Measurements from ENCODE around the gene RIC8B. TPM values are rescaled to one million over a fixed set of nuclear protein-coding genes. Genes with fewer than 3 reads are reported as not detected.

Gene RIC8B
- total RNA-seq, 4 donors from 2014 or later: 15.1 to 24.9 (median 21.6) TPM

DNA sequence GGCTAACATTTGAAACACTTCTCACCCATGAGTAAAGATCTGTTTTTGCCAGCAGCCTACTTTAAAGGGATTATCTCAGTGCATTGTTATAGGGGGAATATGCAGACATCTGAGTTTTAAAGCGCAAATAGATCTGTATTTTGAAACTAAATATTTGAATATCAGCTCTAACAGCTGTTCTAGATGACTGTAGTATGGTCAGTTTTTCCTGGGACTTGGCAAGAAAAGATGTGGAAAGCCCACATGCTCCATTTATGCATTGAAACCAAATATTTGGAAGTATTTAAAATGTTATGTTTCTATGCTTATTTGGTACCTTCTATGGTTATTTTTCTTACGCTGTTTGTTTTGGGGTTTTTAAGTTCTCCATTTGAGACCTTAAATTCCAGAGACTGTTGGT, 41.7 kb downstream of the RIC8B start:
- Histone ChIP-seq H3K4me3 (no peak overlapping the region), H3K36me3 (peaks cover 0 to 35% (median 0%) of the 10 kb centered on the region in 3 donors), H3K27ac (no peak overlapping the region), H3K4me1 (no peaks in the 10 kb centered on the region), H3K27me3 (no peaks in the 10 kb centered on the region), H3K9me3 (no peaks in the 10 kb centered on the region)
- no peak for TF ChIP-seq EP300 (IDR thresholded peaks at IDR 0.05)
- no peak for DNase-seq (ENCODE audit: low spot score in 2 of 2)
- WGBS, 2 donors: 80 to 84% methylated on average over 2 of the region's 2 CpGs

DNA sequence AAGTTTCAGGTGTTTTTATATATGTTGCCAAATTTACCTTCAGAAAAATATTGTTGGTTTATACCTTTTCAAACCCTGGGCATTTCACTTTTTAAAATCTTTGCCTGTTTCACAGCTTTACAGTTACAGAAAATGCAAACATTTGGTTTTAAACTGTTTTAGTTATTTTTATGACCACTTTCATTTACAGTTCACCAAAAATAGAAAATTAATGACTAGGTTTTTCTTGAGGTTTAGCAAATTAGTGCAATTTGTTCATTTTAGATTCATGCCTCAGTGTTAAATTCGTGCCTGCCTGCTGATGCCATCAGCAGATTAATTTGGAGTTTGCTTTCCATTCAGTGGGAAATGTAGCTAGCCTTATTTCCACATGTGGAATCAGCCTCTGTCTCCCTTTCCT, 45.5 kb downstream of the RIC8B start:
- 89 to 93% methylated on average over 1 of the region's 1 CpG for WGBS, 2 donors
- Histone ChIP-seq H3K4me1 (no peaks in the 10 kb centered on the region), H3K36me3 (peaks cover 0 to 39% (median 0%) of the 10 kb centered on the region in 3 donors), H3K4me3 (no peak overlapping the region), H3K27ac (no peak overlapping the region), H3K9me3 (no peaks in the 10 kb centered on the region), H3K27me3 (no peaks in the 10 kb centered on the region)
- no peak for DNase-seq (ENCODE audit: low spot score in 2 of 2)
- TF ChIP-seq EP300 (IDR thresholded peaks at IDR 0.05) (no peak), POLR2A (IDR thresholded peaks at IDR 0.05) (no peak)
- TF ChIP-seq, protein P1, sequence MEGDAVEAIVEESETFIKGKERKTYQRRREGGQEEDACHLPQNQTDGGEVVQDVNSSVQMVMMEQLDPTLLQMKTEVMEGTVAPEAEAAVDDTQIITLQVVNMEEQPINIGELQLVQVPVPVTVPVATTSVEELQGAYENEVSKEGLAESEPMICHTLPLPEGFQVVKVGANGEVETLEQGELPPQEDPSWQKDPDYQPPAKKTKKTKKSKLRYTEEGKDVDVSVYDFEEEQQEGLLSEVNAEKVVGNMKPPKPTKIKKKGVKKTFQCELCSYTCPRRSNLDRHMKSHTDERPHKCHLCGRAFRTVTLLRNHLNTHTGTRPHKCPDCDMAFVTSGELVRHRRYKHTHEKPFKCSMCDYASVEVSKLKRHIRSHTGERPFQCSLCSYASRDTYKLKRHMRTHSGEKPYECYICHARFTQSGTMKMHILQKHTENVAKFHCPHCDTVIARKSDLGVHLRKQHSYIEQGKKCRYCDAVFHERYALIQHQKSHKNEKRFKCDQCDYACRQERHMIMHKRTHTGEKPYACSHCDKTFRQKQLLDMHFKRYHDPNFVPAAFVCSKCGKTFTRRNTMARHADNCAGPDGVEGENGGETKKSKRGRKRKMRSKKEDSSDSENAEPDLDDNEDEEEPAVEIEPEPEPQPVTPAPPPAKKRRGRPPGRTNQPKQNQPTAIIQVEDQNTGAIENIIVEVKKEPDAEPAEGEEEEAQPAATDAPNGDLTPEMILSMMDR (IDR thresholded peaks at IDR 0.05): no peak

DNA sequence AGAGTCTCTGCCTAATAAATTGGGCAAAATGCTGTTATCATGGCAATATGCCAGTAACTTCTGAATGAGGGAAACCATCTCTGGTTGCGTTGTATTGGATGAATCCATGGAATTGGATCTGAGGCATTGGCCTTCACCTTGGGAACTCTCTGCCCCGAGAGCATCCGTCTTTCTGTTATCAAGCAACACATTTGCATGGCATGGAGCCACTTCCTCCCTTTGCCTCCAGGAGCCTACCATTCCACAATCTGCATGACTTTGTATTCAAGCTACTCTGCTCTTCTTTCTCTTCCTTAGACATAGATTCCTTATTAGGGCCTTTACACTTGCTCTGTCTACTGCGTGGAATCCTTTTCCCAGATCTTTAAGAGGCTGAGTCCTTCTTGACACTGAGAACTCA, 57.2 kb downstream of the RIC8B start:
- TF ChIP-seq POLR2A (IDR thresholded peaks at IDR 0.05): no peak

DNA sequence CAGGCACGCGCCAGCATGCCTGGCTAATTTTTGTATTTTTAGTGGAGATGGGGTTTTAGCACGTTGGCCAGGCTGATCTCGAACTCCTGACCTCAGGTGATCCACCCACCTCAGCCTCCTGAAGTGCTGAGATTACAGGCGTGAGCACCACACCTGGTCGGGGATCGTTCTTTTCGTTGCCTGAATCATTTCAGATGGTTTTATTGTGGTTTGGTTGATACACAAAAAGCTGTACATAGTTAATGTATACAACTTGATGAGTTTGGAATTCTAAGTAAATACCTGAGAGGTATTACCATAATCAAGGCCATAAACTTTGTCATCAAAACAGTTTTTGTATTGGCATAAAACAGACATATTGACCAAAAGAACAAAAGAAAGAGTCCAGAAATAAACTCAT, 63.3 kb downstream of the RIC8B start:
- no peak overlapping the region for H3K27ac ChIP-seq
- TF ChIP-seq EP300 (IDR thresholded peaks at IDR 0.05) (no peak), POLR2A (IDR thresholded peaks at IDR 0.05) (no peak)
- TF ChIP-seq, protein P1 (IDR thresholded peaks at IDR 0.05): no peak
- H3K4me3 ChIP-seq: no peak overlapping the region
- H3K9me3 ChIP-seq: no peaks in the 10 kb centered on the region
- no peak for DNase-seq (ENCODE audit: low spot score in 2 of 2)
- peaks cover 3 to 33% (median 15%) of the 10 kb centered on the region in 4 donors for H3K4me1 ChIP-seq
- no peaks in the 10 kb centered on the region for H3K27me3 ChIP-seq
- WGBS, 2 donors: 95 to 96% methylated on average over 8 of the region's 8 CpGs
- H3K36me3 ChIP-seq: peaks cover 0 to 1% (median 0%) of the 10 kb centered on the region in 3 donors

More for the DNA sequence above, 57.2 kb downstream of the RIC8B start:
- WGBS, 2 donors: 95 to 97% methylated on average over 4 of the region's 4 CpGs
- no peaks in the 10 kb centered on the region for H3K27me3 ChIP-seq
- H3K9me3 ChIP-seq: no peaks in the 10 kb centered on the region
- no peak overlapping the region for H3K27ac ChIP-seq
- no peaks in the 10 kb centered on the region for H3K4me1 ChIP-seq
- H3K36me3 ChIP-seq: peaks cover 0 to 18% (median 0%) of the 10 kb centered on the region in 3 donors
- H3K4me3 ChIP-seq: no peak overlapping the region
- DNase-seq (ENCODE audit: low spot score in 2 of 2): no peak

DNA sequence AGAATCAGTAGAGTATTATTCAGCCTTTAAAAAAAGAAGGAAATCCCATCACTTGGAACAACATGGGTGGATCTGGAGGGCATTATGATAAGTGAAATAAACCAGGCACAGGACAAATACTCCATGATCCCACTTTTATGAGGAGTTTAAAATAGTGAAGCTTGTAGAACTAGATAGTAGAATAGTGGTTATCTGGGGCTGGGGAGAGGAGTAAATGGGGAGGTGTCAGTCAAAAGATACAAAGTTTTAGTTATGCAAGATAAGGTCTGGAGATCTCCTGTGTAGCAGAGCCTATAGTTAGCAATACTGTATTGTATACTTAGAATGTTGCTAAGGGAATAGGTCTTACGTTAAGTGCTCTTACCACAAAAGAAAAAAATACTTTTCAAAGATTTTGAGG, 64.9 kb downstream of the RIC8B start:
- H3K27ac ChIP-seq: no peak overlapping the region
- no peaks in the 10 kb centered on the region for H3K9me3 ChIP-seq
- H3K4me3 ChIP-seq: no peak overlapping the region
- no peak for DNase-seq (ENCODE audit: low spot score in 2 of 2)
- H3K4me1 ChIP-seq: peaks cover 3 to 33% (median 15%) of the 10 kb centered on the region in 4 donors
- TF ChIP-seq EP300 (IDR thresholded peaks at IDR 0.05): no peak
- no peak for TF ChIP-seq POLR2A (IDR thresholded peaks at IDR 0.05)
- TF ChIP-seq, protein P1 (IDR thresholded peaks at IDR 0.05): no peak
- H3K27me3 ChIP-seq: no peaks in the 10 kb centered on the region
- WGBS, 2 donors: 85 to 88% methylated on average over 1 of the region's 1 CpG
- H3K36me3 ChIP-seq: peaks cover 0 to 12% (median 0%) of the 10 kb centered on the region in 3 donors

DNA sequence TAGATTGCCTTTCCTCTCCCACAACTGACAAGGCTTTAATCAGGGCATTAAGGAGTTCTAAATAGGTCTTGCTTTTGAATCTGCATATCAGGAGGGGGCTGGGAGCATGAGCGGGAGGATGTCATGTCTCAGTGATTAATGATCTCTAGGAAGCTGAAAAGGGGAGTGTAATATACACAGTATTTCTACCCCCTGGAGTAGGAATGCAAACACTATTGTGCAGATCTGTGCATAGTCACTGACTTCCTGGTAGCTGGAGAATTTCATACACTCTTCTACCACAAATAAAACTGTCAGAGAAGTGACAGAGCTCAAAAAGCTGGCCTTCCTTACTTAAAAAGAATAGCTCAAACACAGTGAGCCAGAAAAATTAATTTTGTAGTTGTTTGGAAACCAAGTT, 65.8 kb downstream of the RIC8B start:
- Histone ChIP-seq H3K27me3 (no peaks in the 10 kb centered on the region), H3K9me3 (no peaks in the 10 kb centered on the region), H3K27ac (peak overlapping the region in 1 of 4 donors; percentile 47), H3K4me3 (no peak overlapping the region), H3K36me3 (peaks cover 0 to 21% (median 0%) of the 10 kb centered on the region in 3 donors), H3K4me1 (peaks cover 3 to 33% (median 15%) of the 10 kb centered on the region in 4 donors)
- DNase-seq (ENCODE audit: low spot score in 2 of 2): no peak
- WGBS, 2 donors: 39 to 60% methylated on average over 1 of the region's 1 CpG
- TF ChIP-seq EP300 (IDR thresholded peaks at IDR 0.05) (no peak), POLR2A (IDR thresholded peaks at IDR 0.05) (no peak)
- TF ChIP-seq, protein P1 (IDR thresholded peaks at IDR 0.05): no peak

Measured in tibial nerve (tissue), 4 donors.